ENCODE measurements around the gene TMA7.

DNA sequence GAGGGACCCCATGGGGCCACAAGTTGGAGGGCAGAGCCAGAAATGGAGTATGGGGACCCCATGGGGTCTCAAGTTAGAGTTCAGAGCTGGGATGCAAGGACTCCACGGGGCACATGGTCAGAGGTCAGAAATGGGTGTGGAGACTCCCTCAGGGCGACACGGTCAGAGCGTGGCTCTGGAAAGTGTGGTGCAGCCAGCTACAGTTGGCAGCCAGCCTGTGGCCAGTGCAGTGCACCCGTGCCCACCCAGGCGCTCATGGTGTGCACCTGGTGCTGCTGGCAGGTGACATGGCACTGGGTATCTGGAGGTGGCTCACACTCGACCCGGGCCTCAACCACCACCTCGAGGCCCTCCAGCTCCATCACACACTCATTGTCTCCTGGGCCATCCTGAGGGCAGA, 21.4 kb upstream of the TMA7 start:
- TF ChIP-seq CTCF (conservative IDR thresholded peaks at IDR 0.05) (no peak), ZFX (IDR thresholded peaks at IDR 0.05) (no peak)

Data from C4-2B (cell line).